Non-pigmented ciliary epithelial cell (primary cell): ENCODE measurements around the gene ATOH8.

Source experiments
- DNase-seq: peaks from one replicate; pipeline ENCODE4 v3.0.0-alpha.2; 2010; ENCODE audit warnings: low read depth

Gene ATOH8

DNA sequence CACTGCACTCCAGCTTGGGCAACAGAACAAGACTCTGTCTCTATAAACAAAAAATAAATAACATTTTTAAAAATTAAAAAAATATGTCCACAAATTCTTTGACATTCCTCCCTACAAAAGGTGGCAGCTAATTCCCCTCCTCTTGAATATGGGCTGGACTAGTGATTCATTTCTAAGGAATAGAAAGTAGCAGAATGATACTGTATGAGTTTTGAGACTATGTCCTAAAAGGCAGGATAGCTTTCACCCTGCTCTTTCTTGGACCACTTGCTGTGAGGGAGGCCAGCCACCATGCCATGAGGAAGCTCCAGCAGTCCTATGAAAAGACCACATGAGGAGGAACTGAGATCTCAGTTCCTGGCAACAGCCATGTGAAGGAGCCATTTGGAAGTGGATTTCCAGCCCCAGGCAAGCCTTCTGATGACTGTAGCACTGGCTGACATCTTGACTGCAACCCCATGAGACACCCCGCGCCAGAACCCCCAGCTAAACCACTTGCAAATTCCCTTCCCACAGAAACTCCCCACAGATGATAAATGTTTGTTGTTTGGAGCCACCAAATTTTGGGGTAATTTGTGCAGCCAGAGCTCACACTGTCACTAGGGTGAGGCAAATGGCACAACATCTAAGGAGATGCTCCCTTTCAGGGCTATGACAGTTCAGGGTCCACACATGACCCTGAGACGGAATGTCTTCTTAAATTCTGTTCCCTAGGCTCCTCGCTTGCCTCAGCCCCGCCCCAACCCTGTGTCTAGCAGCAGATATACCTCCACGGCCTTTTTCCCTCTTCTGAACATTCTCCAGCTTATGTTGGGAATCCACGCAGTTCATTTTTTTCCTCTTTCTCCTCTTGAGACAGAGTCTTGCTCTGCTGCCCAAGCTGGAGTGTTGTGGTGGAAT is 17.1 kb upstream of the ATOH8 start:
- DNase-seq = no peak

DNA sequence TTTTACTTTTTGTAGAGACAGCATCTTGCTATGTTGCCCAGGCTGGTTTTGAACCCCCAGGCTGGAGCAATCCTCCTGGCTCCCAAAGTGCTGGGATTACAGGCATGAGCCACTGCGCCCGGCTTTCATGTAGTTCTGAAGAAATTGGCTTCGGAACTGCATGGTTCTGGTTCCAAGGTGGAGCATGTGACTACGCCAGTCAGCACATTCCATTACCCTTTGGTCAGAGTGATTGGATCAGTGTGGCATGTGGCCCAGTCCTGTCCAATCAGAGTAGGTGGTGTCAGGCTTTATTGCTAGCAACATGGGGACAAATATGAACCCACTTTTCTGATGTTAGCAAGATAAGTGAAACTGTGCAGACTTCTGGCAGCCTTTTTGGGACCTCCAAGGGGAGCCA is 16.3 kb upstream of the ATOH8 start:
- DNase-seq = no peak

DNA sequence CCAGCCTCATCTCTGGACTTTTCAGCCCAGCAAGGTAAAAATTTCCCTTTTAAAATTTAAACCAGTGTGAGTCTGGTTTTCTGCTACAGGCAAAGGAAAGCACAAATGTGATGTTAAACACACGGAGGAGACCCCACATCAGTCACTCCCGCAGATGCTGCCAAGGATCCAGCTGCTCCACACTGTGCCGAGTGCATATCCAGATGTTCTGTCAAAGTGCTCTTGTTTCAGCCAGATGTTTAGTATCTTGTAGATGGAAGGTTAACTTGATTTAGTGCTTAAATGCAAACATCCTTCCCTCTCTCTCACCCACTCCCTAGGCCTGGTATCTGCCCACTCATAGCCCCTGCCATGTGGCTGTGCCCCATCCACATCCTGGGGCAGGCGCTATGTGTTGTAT is 15.8 kb upstream of the ATOH8 start:
- DNase-seq = no peak

DNA sequence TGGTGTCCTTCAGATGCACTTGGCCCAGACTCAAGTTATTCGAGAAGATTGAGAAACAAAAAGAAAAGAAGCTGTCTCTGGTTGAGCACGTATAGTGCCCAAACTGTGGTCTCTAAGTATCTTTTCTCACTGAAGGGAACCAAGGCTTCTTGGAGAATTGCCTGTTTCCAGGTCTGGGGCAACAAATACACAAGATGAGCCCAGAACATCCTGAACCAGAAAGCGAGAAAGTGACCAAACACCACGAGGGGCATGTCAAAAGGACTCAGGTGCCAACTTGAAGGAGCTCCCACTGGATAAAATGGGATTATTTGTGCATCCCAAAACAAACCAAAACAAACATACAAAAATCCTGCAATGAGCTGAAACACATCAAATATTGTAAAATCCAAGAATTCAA is 13.6 kb upstream of the ATOH8 start:
- DNase-seq = no peak

DNA sequence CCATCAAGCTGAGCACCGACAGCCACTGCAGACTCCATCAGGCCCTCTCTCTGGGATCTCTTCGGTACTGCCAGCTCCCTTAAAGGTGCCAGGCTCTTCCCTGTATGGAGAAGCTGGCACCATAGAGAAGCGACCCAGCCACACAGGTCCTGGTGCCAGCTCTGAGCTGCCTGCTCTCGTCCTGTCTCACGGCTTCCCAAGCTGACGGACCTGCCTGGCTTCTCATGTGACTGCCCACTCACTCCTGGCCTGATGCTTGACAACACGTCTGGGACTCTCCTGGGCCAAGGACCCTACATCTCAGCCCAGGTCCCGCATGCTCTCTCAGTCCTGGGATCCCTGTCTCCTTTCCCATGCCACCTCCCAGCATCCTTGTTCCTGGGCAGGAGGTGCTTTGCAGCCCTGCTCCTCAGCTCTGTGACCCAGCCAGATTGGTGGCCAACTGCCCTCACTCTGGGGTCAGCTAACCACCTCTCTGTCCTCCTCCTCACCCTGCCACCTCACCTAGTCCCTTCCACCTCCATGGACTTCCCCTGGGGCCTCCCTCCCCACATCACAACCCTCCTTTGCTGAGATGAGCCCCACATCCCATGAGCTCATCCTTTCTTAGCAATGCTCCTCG is 12.5 kb upstream of the ATOH8 start:
- DNase-seq = no peak

GRCh38 chr2:85741833-85742455 is 11.8 kb upstream of the ATOH8 start:
- DNase-seq = no peak

GRCh38 chr2:85743304-85743978 is 10.3 kb upstream of the ATOH8 start:
- no peak for DNase-seq

DNA sequence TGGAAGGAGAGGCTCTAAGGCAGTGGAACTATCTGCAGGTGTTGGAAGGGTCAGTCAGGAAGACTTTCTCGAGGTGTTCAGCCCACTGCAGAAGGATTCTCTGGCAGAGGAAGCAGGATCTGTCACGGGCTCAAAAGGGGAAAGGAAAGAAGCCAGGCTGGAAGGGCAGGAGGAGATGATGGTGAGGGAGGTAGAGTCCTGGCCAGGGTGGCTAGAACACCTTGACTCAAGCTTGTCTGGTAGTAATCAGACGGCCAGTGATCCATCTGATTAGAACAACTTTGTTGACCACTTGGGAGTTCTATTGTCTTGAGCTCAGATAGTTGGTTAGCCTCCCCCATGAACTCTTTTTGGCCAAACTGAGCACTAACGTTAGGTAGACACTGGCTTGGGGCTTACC is 9.7 kb upstream of the ATOH8 start:
- DNase-seq = no peak

DNA sequence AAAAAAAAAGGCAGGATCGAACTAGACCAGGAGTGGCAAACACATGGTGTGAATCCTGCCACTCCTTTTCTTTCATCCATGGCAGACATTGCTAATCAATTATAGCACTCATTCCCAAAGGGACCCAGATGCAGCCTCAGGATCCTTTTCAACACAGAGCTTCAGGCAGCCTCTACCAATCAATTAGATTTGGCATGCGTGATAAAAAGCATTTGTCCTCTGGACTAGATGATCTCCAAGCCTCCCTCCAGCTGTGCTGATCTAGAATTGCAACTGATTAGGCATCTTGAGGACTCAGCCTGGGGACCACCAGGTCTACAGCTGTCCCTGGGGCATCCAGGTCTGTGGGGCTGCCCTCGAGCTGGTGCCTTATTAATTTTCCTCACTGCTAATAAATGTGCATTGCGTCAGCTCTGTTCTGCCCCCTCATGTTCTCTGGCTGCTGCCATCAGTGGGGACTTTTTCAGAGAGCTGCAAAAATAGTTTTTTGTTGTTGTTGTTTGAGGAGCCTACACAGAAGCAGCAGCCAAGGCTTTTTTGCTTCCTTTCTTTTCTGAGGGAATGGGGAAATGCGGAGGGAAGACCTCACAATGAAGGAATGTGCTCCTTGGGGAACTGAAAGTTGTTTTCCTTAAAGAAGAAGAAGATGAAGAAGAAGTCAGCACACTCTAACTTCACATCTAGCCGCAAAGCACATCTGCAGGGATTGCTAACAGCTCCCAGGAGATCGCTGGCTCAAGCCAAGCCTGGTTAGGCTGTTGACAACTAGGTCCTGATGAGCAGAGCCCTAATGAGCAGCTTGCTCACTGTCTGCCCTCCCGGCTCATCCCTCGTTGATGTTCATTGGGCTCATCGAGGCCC is 8.8 kb upstream of the ATOH8 start:
- DNase-seq = no peak

DNA sequence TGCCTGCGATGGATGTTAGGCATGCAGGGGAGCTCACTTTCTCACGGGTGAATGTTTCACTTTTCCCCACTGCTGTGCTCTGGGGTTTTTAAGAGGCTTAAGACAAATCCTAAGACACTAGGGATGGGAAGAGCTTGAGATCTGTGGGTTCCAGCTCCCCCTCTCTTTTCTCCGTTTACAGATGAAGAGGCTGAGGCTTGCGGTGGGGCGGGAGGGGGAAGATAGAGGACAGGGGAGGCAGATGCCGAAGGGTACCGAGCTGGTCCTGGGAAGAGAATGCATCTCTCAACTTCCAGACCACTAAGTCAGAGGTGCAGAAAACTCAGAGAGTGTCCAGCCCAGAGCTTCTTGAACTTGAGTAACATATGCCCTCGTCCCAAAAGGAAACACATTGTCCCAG is 8.2 kb upstream of the ATOH8 start:
- no peak for DNase-seq

- DNase-seq = no peak
Observed at GRCh38 chr2:85746321-85747004, 7.3 kb upstream of the ATOH8 start.

- no peak for DNase-seq
Observed at GRCh38 chr2:85747441-85747840, 6.3 kb upstream of the ATOH8 start.

DNA sequence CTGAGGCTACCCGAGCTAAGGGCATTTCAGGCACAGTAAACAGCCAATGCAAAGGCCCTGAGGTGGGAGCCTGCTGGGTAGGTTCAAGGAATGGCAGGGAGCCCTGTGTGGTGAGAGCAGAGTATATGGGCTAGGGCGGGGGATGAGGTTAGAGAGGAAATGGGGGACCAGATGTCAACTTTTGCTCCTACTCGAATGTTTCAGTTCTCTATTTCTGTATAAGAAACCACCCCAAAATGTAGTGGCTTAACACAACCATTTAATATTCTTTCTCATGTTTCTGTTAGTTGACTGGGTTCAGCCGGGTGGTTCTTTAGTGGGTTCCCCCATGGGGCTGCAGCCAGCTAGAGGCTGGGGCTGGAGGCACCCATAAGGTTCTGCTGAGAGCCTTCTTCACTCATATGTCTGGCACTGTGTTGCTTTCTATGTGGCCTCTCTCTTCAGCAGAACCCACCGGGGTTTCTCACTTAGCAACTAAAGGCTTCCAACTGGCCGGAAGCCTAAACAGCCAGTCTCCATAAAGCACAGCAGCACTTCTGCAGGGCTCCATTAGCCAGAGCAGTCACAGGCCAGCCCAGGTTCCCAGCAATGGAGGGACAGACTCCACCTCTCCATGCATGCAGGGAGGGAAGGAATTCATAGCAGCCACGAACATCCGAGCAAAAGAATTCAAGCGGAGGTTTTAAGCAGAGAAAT is 5.6 kb upstream of the ATOH8 start:
- no peak for DNase-seq

GRCh38 chr2:85748985-85749875 is 4.6 kb upstream of the ATOH8 start:
- DNase-seq = no peak

- DNase-seq = no peak
Observed at GRCh38 chr2:85750587-85751575, 2.9 kb upstream of the ATOH8 start.

DNA sequence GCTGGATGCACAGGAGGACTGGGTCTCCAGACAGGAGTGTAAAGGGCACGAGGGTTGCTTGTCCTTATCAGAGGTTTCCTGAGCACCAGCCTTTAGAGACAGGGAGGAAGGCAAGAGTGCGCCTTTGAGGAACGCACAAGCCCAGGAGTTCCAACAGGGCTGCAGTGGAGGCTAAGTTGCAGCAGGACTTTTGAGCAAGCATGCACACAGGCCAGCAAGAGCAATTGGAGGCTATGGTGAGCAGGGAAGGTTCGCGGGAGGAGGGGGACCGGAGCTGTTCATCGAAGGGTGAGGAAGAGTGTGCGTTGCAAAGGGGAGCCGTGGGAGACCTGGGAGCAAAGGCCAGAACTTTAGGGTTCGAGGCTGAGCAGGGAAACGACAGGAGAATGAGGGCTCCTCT is 2.2 kb upstream of the ATOH8 start:
- DNase-seq = no peak

GRCh38 chr2:85753035-85753524 is 711 bp upstream of the ATOH8 start:
- no peak for DNase-seq
